Panc1 (cell line): ENCODE data around the gene CLDN9.

Experiments
- CTCF ChIP-seq: fragments of 450-650 bp; IDR thresholded peaks from 2 replicates; pipeline ENCODE4 v1.5.1; 2017; ENCODE audit warnings: mild to moderate bottlenecking
- POLR2AphosphoS5 ChIP-seq: IDR thresholded peaks from 2 replicates; pipeline ENCODE4 v1.6.1; 2012; ENCODE audit warnings: mild to moderate bottlenecking, low read depth, low read length, moderate library complexity
- SIN3A ChIP-seq: IDR thresholded peaks from 2 replicates; pipeline ENCODE4 v1.6.1; 2012; ENCODE audit warnings: low read depth, mild to moderate bottlenecking, low read length, moderate library complexity, borderline replicate concordance; ENCODE audit not compliant: insufficient read depth
- TCF7L2 ChIP-seq: IDR thresholded peaks from 2 replicates; pipeline ENCODE4 v1.6.1; 2011; ENCODE audit warnings: mild to moderate bottlenecking, low read depth, low read length, inconsistent platforms

GRCh38 chr16:3023669-3024478, 11.2 kb downstream of the CLDN9 start, which contains the start of the genes HCFC1R1 and THOC6:
- TF ChIP-seq TCF7L2 = peak; percentile 38; the same call in 1 of the 2 replicates
- no peak for TF ChIP-seq CTCF
- peak; percentile 56; the same call in 1 of the 2 replicates for TF ChIP-seq SIN3A
- peak; percentile 94 for TF ChIP-seq POLR2AphosphoS5
